Kidney tubule cell (primary cell): ENCODE measurements around the gene CEBPB.
"Not testable (repeated sequence)": the region's sequence is repeated elsewhere in the genome, so short reads cannot be mapped to it uniquely, and the experiment has no call there.

Experiments used
- DNase-seq: peaks from one replicate; pipeline ENCODE4 v3.0.0-alpha.2; 2018; ENCODE audit warnings: low spot score

Gene CEBPB

GRCh38 chr20:50190251-50191064 lies at the start of gene CEBPB:
TSS of gene CEBPB (plus strand) at chr20:50190830. CDS start at chr20:50191034, 204 bp downstream.
- peak; percentile 87 for DNase-seq

GRCh38 chr20:50141018-50141675 lies 49.5 kb upstream of the CEBPB start:
- DNase-seq: no peak

GRCh38 chr20:50141811-50142561 lies 48.6 kb upstream of the CEBPB start:
- no peak for DNase-seq

- DNase-seq: no peak
Measured at GRCh38 chr20:50142812-50143211, 47.8 kb upstream of the CEBPB start.

- DNase-seq: peak; percentile 93
Measured at GRCh38 chr20:50144362-50144761, 46.3 kb upstream of the CEBPB start.

- DNase-seq: no peak
Measured at GRCh38 chr20:50145566-50145965, 45.1 kb upstream of the CEBPB start.

GRCh38 chr20:50146214-50146613 lies 44.4 kb upstream of the CEBPB start:
- DNase-seq: no peak

- DNase-seq: peak; percentile 56
Measured at GRCh38 chr20:50146732-50147662, 43.6 kb upstream of the CEBPB start.

GRCh38 chr20:50149481-50150254 lies 41.0 kb upstream of the CEBPB start:
- DNase-seq: no peak

GRCh38 chr20:50151034-50151743 lies 39.4 kb upstream of the CEBPB start:
- no peak for DNase-seq

- DNase-seq: peak; percentile 89
Measured at GRCh38 chr20:50152394-50153152, 38.1 kb upstream of the CEBPB start.

- DNase-seq: no peak
Measured at GRCh38 chr20:50153153-50153499, 37.5 kb upstream of the CEBPB start.

GRCh38 chr20:50153500-50154377 lies 36.9 kb upstream of the CEBPB start, which contains the start of gene PEDS1:
TSS of gene PEDS1 (minus strand) at chr20:50153723. CDS start at chr20:50153637, 86 bp downstream.
- DNase-seq: peak; percentile 93

GRCh38 chr20:50161494-50161893 lies 29.1 kb upstream of the CEBPB start:
- not testable (repeated sequence) for DNase-seq

- DNase-seq: peak; percentile 42
Measured at GRCh38 chr20:50163570-50164317, 26.9 kb upstream of the CEBPB start.

GRCh38 chr20:50165684-50166554 lies 24.7 kb upstream of the CEBPB start:
- DNase-seq: peak; percentile 100
